Renal pelvis (tissue), 4 donors: ENCODE data around the gene DLGAP4. TPM values are rescaled to one million over a fixed set of nuclear protein-coding genes. Genes with fewer than 3 reads are reported as not detected.
"Not testable (repeated sequence)": the region's sequence is repeated elsewhere in the genome, so short reads cannot be mapped to it uniquely, and the experiment has no call there.

Source experiments
- DNase-seq: peaks from one replicate; pipeline ENCODE4 v3.0.0-alpha.2; 2013
- polyA plus RNA-seq, 3 donors: library from polyadenylated mRNA; unstranded; fragments of 120-200 nt; gene quantifications; one replicate each; pipeline ENCODE4 v1.2.1, GENCODE V29; 2013; ENCODE audit not compliant: insufficient read length in 3 of 3

The DLGAP4 gene
- polyA plus RNA-seq, 3 donors: 68.8 to 72.5 (median 69.3) TPM

DNA sequence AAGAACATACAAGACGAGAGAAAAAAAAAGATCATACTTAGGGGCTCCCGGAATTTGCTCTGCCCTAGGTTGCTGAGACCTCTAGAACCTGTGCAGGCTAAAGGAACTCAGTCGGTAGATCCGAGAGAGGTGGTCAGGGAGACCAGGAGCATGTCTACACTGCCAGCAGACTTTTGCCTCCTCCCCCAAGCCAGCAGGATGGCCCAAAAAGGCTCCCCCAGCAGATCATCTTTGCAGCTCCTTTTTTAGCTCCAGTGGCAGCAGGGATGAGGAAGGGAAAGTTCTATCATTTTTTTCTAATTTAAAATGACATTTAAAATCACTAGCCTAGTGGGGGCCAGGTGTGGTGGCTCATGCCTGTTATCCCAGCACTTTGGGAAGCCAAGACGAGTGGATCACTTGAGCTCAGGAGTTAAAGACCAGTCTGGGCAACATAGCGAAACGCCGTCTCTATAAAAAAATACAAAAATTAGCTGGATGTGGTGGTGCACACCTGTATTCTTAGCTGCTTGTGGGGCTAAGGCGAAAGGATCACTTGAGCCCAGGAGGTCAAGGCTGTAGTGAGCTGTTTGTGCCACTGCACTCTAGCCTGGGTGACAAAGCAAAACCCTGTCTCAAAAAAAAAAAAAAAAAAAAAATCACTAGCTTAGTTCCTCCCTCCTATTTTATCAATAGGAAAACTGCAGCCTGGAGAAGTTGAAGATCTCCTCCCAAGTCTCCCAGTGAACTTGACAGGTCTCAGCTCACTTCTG is 165.9 kb downstream of the DLGAP4 start:
- DNase-seq: no peak

DNA sequence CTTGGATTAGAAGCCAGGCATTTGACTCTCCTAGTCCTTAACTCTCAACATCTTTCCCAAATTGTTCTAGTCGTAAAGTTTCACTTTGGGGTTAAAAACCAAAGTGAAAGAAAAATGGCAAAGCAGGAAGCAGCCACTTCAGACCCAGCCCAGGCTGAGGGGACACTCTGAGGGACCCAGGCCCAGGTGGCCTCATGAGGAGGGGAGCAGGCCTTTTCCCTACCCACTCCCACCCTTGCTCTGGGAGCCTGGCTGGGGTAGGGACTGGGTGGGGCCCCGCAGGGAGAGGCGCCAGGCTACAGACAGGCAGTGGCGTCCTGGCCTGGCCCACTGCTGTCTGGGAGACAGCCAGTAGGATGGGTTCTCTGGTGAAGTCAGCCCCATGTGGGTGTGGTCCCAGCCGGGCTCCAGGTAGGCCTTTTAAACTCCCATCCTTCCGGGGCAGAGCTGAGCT is 166.5 kb downstream of the DLGAP4 start:
- no peak for DNase-seq

DNA sequence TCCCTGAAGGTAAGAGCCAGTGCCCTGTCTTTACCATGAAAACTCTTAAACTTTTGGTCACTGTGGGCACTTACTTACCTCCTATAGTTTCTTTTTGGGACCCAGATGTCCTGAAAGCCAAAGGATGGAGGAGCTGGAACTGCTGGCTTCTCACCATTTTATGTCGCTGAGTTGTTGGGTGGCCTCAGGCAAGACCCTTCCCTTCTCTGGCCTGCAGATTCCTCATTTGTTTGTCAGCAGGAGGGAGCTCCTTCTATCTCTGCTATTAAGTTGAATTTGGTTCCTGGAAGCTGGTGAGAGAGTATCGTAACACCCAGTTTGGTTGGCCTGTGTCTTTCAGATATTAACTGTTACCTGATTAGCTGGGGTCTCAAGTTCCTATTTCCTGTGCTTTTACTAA is 167.0 kb downstream of the DLGAP4 start:
- DNase-seq: no peak

DNA sequence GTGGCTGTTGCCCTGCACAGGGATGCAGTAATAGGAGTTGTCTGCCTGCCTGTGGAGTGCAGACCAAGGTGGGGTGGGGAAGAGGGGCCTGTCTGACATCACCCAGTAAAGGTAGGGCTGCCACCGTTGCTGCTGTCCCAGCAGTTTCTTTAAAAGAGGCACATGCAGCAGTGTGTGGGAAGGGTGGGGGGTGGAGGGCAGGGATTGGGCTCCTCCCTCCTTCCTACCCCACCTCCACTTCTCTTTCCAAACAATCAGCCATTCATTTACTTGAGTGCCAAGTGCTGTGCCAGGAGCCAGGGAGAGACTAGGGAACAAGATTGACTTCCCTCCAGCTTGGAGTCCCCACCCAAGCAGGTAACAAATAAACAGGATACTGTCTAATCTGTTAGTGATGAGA is 168.4 kb downstream of the DLGAP4 start:
- no peak for DNase-seq

DNA sequence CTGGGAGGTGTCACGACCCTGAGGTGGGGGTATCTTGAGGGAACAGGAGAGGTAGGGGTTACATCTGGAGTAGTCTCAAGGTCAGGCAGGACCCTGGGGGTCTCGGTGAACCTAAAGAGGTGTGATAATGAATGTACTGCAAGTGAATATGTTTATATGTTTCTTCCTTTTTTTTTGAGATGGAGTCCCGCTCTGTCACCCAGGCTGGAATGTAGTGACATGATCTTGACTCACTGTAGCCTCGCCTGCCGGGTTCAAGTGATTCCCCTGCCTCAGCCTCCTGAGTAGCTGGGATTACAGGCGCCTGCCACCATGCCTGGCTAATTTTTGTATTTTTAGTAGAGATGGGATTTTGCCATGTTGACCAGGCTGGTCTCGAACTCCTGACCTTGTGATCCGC is 168.9 kb downstream of the DLGAP4 start:
- not testable (repeated sequence) for DNase-seq

DNA sequence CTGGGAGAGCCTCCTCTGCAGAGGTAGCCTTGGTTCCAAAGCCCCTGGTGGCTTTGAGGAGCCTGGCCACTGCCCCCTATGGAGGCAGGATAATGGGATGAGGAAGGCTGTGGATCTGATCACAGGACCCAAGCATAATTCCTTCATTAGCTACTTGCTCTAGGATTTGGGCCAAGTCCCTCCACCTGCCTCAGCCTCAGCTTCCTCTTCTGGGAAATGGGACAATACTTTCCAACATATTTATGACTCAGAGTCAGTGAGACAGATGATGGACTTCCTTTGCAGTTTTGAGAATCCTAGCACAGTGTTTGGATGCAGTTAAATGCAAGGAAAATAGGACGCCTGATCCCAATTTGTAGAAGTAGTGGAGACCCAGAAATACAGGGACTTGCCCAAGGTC is 171.3 kb downstream of the DLGAP4 start:
- DNase-seq: no peak

DNA sequence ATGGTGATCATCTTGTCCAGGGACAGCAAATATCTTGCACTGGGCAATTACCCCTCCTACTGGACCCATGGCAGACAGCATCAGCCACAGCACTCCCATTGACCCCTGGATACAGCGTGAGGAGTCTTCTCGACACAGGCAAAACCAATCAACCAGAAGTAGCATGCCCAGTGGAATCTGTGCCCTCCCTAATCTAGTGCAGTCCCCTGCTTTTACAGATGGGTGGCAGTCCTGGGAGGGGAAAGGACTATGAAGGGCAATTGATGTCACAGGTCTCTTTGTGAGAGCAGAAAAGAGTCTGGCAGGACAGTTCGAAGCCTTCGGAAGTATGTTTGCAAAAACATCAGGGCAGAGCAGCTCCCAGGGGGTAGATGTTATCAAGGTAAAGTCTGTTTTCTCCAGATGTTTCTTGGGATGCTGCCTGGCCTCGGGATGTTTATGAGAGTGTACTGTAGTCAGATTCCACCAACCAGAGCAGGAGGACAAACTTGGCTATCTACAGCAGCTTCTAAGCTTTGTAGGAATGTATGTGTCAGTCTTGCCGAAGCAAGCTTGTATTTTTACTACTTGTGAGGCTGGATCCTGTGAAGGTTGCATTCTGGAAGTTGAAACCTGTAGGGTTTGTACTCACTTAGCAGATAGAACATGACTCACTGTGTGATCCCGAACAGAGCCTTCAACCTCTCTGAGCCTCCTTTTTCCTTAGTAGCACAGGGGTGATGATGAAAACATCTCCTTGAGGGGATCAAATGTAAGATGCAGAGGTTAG is 172.2 kb downstream of the DLGAP4 start:
- DNase-seq: no peak

DNA sequence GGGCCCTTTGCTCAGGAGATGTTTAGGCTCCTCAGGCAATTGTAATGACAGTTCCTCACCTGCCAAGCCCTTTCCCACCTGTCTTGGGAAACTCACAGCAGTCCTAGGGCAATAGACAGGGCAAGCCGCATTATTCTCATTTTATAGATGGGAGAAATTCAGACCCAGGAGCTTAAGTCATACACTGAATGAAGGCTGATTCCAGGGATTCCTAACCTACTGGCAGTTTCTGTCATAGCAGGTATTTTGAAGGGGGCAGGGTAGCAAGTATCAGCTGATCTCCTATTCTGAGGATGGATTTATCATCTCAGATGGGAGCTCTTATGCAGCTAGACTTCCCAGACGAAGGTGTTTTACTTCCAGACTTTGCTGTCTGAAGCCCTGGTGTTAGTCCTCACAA is 173.8 kb downstream of the DLGAP4 start:
- DNase-seq: no peak

DNA sequence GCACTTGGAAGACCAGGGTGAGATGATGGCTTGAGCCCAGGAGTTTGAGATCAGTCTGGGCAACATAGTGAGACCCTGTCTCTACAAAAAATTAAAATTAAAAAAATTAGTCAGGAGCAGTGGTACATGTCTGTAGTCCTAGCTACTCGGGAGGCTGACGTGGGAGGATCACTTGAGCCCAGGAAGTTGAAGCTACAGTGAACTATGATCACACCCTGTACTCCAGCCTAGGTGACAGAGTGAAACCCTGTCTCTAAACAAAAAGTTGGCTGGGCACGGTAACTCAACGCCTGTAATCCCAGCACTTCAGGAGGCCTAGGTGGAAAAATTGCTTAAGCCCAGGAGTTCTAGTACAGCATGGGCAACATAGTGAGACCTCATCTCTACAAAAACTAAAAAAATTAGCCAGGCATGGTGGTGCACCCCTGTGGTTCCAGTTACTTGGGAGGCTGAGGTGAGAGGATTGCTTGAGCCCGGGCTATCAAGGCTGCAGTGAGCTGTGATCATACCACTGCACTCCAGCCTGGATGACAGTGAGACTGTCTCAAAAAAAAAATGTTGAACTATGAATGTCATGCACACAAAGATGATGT is 174.4 kb downstream of the DLGAP4 start:
- no peak for DNase-seq

DNA sequence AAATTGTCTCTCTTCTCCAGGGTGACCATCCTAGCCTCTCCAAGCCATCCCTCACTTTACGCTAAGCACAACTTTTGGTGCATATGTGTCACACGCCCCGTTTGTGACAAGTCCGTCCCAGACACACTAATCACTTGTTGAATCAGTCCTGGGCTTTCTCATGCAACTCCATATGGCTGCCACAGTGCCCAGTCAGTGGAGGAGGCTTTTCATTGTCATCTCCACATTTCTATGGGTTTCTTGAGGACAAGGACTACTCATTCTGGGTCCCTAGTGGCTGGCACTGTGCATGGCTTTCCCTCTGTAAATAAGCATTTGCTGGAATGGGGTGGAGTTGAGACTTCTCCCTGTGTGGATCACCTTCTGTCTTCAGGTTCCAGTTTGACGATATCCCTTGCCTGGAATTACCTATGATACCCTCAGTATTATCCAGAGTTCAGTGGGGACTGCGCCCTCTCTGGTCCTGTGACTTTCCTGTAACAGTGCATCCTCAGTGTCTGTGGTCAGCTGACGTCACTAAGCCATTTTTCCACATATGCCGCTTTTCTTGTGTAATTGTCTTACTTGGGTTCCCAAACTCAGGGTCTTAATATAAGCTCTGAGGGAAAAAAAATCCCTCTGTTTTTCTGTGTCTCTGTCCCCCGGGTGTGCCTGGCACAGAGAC is 175.4 kb downstream of the DLGAP4 start:
- DNase-seq: no peak

DNA sequence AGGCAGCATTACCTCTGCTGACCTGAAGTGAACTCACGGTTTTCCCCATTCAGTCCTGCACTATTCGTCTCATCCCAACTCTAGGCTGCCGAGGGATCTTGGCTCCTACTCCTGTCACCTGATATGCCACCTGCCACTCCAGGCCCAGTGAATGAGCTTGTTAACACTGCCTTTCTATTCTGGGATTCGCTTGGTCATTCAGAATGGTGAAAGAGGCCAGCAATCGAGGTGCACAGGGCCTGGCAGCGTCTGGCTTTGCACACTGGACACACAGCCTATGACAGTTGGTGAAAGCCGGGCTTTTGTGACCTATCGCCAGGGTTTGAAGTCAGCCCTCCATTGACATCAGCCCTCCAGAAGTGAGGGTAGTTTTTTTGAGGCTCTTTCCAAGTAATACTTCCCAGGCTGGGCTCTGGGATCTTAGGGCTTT is 175.9 kb downstream of the DLGAP4 start:
- no peak for DNase-seq

DNA sequence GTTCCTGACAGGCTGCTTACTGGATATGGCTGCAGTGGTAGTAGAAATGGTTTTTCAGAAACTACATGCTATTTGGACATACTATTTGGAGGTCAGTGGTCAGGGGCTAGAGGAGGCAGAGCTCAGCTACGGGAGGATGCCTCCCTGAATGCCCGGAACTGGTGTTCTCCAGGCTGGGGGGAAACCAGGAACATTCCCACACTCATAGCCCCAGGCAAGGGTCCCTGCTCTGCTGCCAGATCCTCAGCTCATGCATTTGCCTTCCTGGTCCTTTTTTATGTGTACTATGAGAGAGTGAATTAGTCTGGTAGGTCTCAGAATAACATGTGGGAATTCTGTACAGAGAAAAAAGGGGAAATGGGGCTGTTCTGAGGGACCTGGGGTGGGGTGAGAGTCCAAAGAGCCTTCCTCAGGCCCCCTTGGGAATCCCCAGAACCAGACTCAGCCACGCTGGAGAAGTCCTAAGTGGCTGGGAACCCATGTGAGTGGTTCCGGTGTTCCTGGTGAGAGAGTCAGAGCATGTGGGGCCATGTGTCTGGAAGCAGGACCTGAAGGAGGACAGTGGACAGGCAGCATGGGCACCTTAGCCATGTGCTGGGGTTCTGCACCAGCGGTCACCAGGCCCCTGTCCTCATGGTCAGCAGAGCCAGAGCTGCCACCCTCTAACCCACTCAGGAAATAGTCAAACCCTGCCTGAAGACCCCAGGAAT is 177.2 kb downstream of the DLGAP4 start:
- no peak for DNase-seq

DNA sequence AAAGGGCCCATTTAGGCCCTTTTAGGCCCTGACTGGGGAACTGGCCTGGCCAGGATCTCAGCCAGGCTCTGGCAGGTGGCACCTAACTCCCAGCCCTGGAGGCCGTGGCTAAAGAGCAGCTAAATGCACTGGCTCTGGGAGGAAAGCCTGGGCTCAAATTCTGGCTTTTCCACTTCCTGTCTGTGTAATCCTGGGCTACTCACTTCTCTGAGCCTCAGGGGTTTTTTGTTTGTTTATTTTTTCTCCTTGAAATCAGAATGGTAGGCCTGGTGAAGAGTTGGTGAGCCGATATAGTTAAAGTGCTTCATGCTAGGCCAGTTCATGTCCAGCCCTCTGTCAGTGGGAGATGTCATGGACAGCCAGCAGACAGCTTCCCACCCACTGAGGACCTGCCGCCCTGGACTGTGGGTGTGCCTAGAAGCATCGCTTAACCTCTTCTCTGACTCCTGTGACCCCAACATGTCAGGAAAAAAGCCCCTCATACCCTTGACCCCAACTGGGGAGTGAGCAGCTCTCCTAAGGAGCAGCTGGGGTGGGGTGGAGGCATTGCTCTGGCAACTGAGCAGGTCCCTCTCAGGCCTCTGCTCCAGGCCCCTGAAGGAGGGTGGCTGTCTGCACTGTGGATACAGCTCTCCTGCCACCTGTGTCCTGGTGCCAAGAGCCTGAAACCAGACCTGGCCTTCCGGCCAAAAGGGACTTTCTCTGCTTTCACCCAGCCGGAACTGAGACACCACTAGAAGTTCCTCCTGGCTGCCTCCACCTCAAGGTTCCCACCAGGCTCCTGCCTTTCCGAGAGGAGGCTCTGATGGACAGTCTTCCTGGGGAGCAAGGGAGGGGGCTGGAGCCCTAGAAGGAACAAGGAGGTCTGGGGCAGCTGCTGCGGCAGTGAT is 178.0 kb downstream of the DLGAP4 start:
- DNase-seq: no peak

DNA sequence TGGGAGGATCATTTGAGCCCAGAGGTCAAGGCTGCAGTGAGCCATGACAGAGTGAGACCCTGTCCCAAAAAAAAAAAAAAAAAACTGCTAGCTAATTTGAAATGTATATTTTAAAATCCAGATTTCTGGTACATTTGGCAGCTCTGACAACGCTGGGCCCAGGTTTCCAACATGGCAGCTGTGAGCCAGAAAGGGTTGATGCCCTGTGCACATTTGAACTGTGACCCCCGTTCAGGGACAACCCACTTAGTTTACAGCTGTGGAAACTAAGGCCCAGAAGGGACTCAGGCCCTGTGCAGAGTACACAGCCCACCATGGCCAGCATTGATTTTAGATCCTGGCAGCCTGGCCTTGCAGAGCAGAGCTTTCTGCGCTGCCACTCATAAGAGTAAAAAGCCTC is 179.1 kb downstream of the DLGAP4 start:
- DNase-seq: no peak

DNA sequence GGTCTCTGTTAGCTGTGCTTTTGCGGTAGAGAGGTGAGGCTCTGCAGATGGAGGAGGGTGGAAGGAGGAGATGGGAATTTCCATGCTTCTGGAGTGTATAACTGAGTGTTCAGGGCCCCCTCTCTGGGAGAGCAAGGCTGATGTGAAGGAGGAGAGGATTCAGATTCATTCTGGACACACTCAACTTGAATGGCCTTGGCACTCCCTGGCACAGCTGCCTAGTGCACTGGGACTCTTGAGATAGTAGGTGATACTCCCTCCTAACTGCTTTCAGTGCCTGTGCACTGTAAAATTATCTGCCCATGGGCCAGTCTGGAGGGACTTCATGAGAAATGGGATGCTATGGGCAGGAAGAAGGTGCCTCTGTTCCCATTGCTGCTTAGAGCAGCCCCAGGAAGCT is 180.9 kb downstream of the DLGAP4 start:
- DNase-seq: no peak

DNA sequence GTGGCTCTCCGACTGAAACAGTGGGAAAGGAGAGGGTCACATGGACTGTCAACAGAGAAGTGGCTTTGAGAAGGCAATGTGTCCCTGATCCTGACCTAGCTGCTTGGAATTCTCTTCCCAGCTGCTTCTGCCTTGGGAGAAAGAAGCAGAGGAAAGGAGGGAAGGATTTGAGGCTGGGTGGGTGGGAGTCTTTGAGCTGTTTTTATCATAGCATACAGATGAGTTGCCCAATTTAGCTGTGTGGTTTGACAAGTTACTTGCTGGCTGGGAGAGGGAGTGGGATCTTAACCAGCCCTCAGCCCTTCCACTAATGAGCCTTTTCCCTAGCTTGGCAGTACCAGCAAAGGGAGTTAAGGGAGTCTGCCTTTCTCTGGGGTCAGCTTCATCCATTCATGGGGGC is 184.1 kb downstream of the DLGAP4 start:
- no peak for DNase-seq

DNA sequence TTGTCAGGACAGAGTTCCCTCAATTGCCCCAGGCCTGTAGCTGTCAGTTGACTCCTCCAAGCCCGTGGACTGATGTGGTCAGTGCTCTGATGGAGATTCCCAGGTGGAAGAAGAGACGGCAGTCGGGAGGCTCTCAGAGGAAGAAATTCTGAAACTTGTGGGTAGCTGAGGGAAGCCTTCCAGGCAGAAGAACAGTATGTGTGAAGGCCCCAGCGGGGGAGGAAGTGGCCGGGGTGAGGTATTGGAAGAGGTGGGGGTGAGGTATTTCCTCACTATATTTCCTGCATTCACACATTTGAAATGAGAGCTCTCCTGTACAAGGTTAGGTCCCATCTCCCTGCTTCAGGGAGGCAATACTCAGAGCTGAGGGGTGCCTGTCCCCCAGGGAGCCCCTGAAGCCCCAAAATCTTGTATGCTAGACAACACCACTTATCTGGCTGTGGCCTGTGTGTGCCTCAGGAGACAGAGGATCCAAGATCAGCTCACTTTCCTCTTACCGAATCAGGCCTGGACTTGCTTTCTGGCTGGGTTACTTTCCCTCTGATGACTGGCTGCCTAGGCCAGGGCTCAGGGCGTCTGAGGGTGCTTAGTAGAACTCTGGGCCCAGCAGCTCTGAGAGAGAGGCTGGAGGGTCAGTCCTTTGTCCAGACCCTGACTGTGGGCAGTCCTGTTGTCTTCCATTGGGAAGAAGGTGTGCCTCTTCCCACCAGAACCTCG is 185.9 kb downstream of the DLGAP4 start:
- DNase-seq: no peak

DNA sequence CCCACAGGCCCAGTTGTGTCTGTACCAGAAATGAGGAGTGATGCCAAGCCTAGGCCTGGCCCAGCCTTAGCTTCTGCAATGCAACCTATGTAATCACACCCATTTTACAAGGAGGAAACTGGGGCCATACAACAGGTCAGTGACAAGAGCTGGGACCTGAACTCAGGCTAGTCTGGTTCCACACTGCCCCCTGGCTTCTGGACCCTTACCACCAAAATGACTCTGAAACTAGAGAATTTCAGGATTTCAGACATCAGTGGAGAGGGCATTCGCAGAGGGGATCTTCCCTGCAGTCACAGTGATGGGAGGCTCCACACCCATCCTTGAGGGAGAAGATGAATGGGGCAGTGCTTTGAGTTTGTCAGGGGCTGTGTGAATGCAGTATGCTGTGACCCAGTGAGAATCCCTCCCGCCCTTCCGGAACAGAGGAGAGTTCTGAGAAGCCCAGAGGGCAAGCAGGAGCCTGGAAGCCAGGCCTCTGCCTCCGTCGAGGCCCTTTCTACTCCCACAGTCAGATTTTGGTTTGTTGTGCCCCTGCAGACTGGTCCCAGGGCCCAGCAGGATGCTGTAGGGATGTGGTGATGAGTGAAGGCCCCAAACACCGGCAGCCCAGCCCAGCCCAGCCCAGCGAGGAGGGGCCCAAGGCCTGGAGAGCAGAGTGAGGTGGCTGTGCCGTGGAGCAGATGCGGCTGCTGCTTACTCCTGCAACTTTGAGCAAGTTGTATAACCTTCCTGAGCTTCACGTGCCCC is 187.1 kb downstream of the DLGAP4 start:
- no peak for DNase-seq

DNA sequence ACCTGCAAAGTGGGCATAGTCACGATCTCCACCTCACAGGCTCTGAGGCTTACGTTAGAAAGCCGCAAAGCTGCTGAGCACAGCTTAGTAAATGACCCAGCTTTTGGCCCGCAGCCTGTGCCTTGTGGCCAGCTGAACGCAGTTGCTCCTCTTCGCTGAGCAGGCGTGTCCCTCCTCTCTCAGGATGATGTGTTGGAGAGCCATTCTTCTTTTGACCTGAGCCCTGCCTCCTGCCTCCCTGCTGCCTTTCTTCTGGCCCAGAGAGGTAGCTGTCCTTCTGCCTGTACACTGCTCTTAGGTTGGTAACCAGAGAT is 187.6 kb downstream of the DLGAP4 start:
- no peak for DNase-seq
